K562 (cell line): ENCODE results near the gene IGF2BP3. TPM values are rescaled to one million over a fixed set of nuclear protein-coding genes. Genes with fewer than 3 reads are reported as not detected.
A peak's percentile ranks its signal among the peaks of the same experiment; 100 is the strongest.

ENCODE experiments used
- ATAC-seq: fragments of 200-7000 bp; cut with Tn5 transposase; 3 replicates; pipeline ENCODE4 v1.9.1; 2020; ENCODE audit warnings: moderate library complexity
- BruUV-seq: library from RNA; stranded (reverse); fragments of 400-500 nt; replicated peaks from 2 replicates; lab custom pipeline; 2021; lab: Mats Ljungman, UMichigan
- CTCF ChIA-PET: fragments of 300-600 bp; formaldehyde crosslinking; extraction: SDS; loops from one replicate; lab custom pipeline; 2021; ENCODE audit warnings: low intra/inter-chr PET ratio; lab: Yijun Ruan, JAX
- POLR2A ChIA-PET: fragments of 300-600, 350-650 bp; sonication (Branson Sonifier 250); formaldehyde crosslinking; extraction: SDS; loops from one replicate; lab custom pipeline; 2021; ENCODE audit warnings: antibody characterized with exemption, inconsistent platforms; lab: Yijun Ruan, JAX
- DNase-seq, 4 experiments: peaks; one replicate each; pipeline versions ENCODE4 v3.0.0 to v3.0.0-alpha.2; 2011 to 2018; ENCODE audit warnings: low spot score in 3 of 4, mixed read lengths in 3 of 4; ENCODE audit errors: extremely low read depth in 1 of 4
- FAIRE-seq: peaks from 2 replicates; lab custom pipeline; 2011; peaks lifted over from hg19 to GRCh38; lab: Jason Lieb, UNC
- H2AFZ ChIP-seq: 2 replicates; pipeline ENCODE4 v1.6.0; 2011; ENCODE audit warnings: low read depth, low read length, control low read depth, inconsistent platforms
- H3K27ac ChIP-seq: fragments of 200-600 bp; 3 replicates; pipeline ENCODE4 v1.8.0; 2011; ENCODE audit warnings: low read depth, mild to moderate bottlenecking, control low read depth, inconsistent platforms, low read length, moderate library complexity, mixed read lengths; ENCODE audit errors: extremely low read depth
- H3K27me3 ChIP-seq, 2 experiments: fragments of 300-600 bp in 1 of 2; 2 replicates in 1 of 2; 3 replicates in 1 of 2; pipeline versions ENCODE4 v1.6.0 to v1.8.0; 2011; ENCODE audit warnings: inconsistent platforms in 2 of 2, low read length in 2 of 2, mild to moderate bottlenecking in 1 of 2, mixed read lengths in 1 of 2, moderate library complexity in 1 of 2; ENCODE audit not compliant: control insufficient read depth in 2 of 2, insufficient read depth in 2 of 2
- H3K36me3 ChIP-seq: fragments of 300-600 bp; 3 replicates; pipeline ENCODE4 v1.8.0; 2011; ENCODE audit warnings: mild to moderate bottlenecking, low read length, inconsistent platforms; ENCODE audit not compliant: control insufficient read depth, insufficient read depth
- H3K4me1 ChIP-seq, 2 experiments: fragments of 200-600 bp in 1 of 2; replicated peaks in 1 of 2; 2 replicates in 1 of 2; 3 replicates in 1 of 2; pipeline versions ENCODE4 v1.5.1 to v1.8.0; 2011; ENCODE audit warnings: inconsistent platforms in 2 of 2, low read length in 2 of 2, mild to moderate bottlenecking in 1 of 2, mixed read lengths in 1 of 2, moderate library complexity in 1 of 2; ENCODE audit not compliant: control insufficient read depth in 2 of 2, insufficient read depth in 2 of 2
- H3K4me2 ChIP-seq: 2 replicates; pipeline ENCODE4 v1.6.1; 2011; ENCODE audit warnings: low read length, control low read depth, inconsistent platforms, mixed read lengths; ENCODE audit not compliant: insufficient read depth
- H3K4me3 ChIP-seq: fragments of 200-600 bp; sonication (generic), shearing (Covaris generic); 2 replicates; pipeline ENCODE4 v1.5.1; 2016; ENCODE audit warnings: control low read depth, inconsistent platforms
- H3K79me2 ChIP-seq: fragments of 200-600 bp; 3 replicates; pipeline ENCODE4 v1.8.0; 2011; ENCODE audit warnings: low read length, inconsistent platforms; ENCODE audit not compliant: control insufficient read depth, insufficient read depth
- H3K9ac ChIP-seq, 2 experiments: 2 replicates each; pipeline versions ENCODE4 v1.6.0 to v1.6.1; 2011; ENCODE audit warnings: low read depth in 2 of 2, low read length in 2 of 2, control low read depth in 1 of 2, inconsistent platforms in 1 of 2, mild to moderate bottlenecking in 1 of 2, mixed read lengths in 1 of 2; ENCODE audit not compliant: insufficient read depth in 1 of 2
- H3K9me1 ChIP-seq: one replicate; pipeline ENCODE4 v1.6.0; 2011; ENCODE audit warnings: inconsistent platforms, mild to moderate bottlenecking, low read length, moderate library complexity; ENCODE audit not compliant: control insufficient read depth, insufficient read depth
- H3K9me3 ChIP-seq: replicated peaks from 2 replicates; pipeline ENCODE4 v1.5.1; 2011; ENCODE audit warnings: low read depth, low read length, inconsistent platforms; ENCODE audit not compliant: control insufficient read depth, insufficient read depth
- H4K20me1 ChIP-seq: replicated peaks from 2 replicates; pipeline ENCODE4 v1.6.1; 2011; ENCODE audit warnings: low read length, inconsistent platforms, mixed read lengths; ENCODE audit not compliant: control insufficient read depth, insufficient read depth
- HMBOX1 ChIP-seq: sonication (generic); IDR thresholded peaks from 2 replicates; pipeline ENCODE4 v1.6.1; 2016
- HOXB6 ChIP-seq: fragments of 250-450 bp; sonication (Bioruptor Pico); IDR thresholded peaks from 2 replicates; pipeline ENCODE4 v1.5.1; 2022; ENCODE audit warnings: mild to moderate bottlenecking, borderline replicate concordance
- REST ChIP-seq, 2 experiments: fragments of 450-650 bp; formaldehyde crosslinking in 1 of 2; IDR thresholded peaks; 2 replicates each; pipeline versions ENCODE4 v1.4.0 to v1.6.1; 2014 to 2020; ENCODE audit warnings: mild to moderate bottlenecking in 2 of 2, borderline replicate concordance in 1 of 2, low read depth in 1 of 2
- ZNF282 ChIP-seq: sonication (generic); formaldehyde crosslinking; IDR thresholded peaks from 2 replicates; pipeline ENCODE4 v1.8.1; 2023; ENCODE audit warnings: missing genetic modification reagents
- WGBS: fragments of 100-300 bp; shearing (Covaris generic); methylation state at CpG from one replicate; pipeline ENCODE4 v1.1.6; 2016; ENCODE audit warnings: low coverage, mixed read lengths; ENCODE audit not compliant: insufficient coverage; ENCODE audit errors: missing lambda C conversion rate; 5-methylcytosine and 5-hydroxymethylcytosine counted together
- in situ Hi-C: fragments of 300-500 bp; cut with MboI; formaldehyde crosslinking; loops from 4 replicates; pipeline ENCODE4 v1.15.0; 2018; ENCODE audit warnings: inconsistent platforms, mixed read lengths
- intact Hi-C: fragments of 100-400 bp; cut with micrococcal nuclease; formaldehyde crosslinking; loops from 2 replicates; pipeline ENCODE4 v1.14.2; 2022
- polyA plus RNA-seq, 8 experiments: library from polyadenylated mRNA; depleted of rRNA in 4 of 8; stranded (reverse) in 5 of 8; unstranded in 3 of 8; fragments of >200 nt; fragmentation: Nextera tagmentation in 2 of 8; fragmentation: Illumina TruSeq in 1 of 8; extraction: Ambion mirVana in 2 of 8; extraction: Trizol in 1 of 8; gene quantifications; 2 replicates each; pipeline versions ENCODE4 v1.2.1 to v1.2.3, GENCODE V29; 2011 to 2014; ENCODE audit warnings: inconsistent platforms in 1 of 8, missing spikeins in 1 of 8
- total RNA-seq, 7 experiments: library from RNA; depleted of rRNA in 6 of 7; stranded (reverse); fragments of >200 nt in 6 of 7; fragmentation: Illumina TruSeq in 2 of 7; extraction: Trizol in 2 of 7; gene quantifications; 2 replicates each; pipeline versions ENCODE4 v1.2.1 to v1.2.3, GENCODE V29; 2011 to 2021; ENCODE audit warnings: low replicate concordance in 1 of 7

The IGF2BP3 gene
- total and polyA plus RNA-seq, 9 of the 15 experiments (the other 6 are each of a cell fraction or from before 2014, with no cell fraction given): 8.4 to 88.1 (median 61.2) TPM

GRCh38 chr7:23358152-23358674 lies 112.1 kb downstream of the IGF2BP3 start:
- no peaks in the 10 kb centered on the region for H3K9me1 ChIP-seq
- no TSS peak for BruUV-seq
- 0 out of 4 replicates have a peak overlapping the region, but pooled peaks of 1 of the 2 experiments have one; percentile 3 for H3K9ac ChIP-seq
- peaks cover 51% of the 10 kb centered on the region; the same call in 2 of the 3 replicates for H3K36me3 ChIP-seq
- ChIA-PET POLR2A (interaction anchor here (0.6 to 1.5 kb wide), 8 partner anchors 9 to 584 kb away, joined by 3 to 7 read pairs (median 3); no protein-coding TSS in a partner anchor), CTCF (interaction anchor here (2.7 kb wide), 1 partner anchor 187 kb away, joined by 25 read pairs; no protein-coding TSS in a partner anchor)
- FAIRE-seq: no peak
- in situ Hi-C loops: no loop called here
- H4K20me1 ChIP-seq: no peaks in the 10 kb centered on the region
- no peak for DNase-seq
- 71% methylated on average over 2 of the region's 2 CpGs for WGBS
- ATAC-seq: peak; percentile 66
- no peak overlapping the region for H3K4me3 ChIP-seq
- H3K27me3 ChIP-seq: no peaks in the 10 kb centered on the region
- H3K9me3 ChIP-seq: no peaks in the 10 kb centered on the region
- intact Hi-C loops: loop anchor here (5.0 to 10.0 kb wide), 3 partner anchors 74 to 347 kb away; partner anchors contain the start of gene IGF2BP3
- peak overlapping the region; percentile 42; the same call in 2 of the 3 replicates for H3K27ac ChIP-seq
- no peak overlapping the region for H2AFZ ChIP-seq
- peaks cover 0 to 8% of the 10 kb centered on the region in 2 experiments; a peak in 2 of 5 replicates for H3K4me1 ChIP-seq
- TF ChIP-seq HMBOX1 (peak; percentile 6; the same call in 1 of the 2 replicates), ZNF282 (no peak), REST (IDR thresholded peaks at IDR 0.05; ENCODE audit: borderline replicate concordance) (peak; percentile 53), REST (CRISPR knock-in tag; IDR thresholded peaks at IDR 0.05; ENCODE audit: low read depth) (no peak), HOXB6 (CRISPR knock-in tag) (no peak)
- TF ChIP-seq, all 486 proteins: peak for 2
- peaks cover 17% of the 10 kb centered on the region; the same call in 1 of the 3 replicates for H3K79me2 ChIP-seq
- H3K4me2 ChIP-seq: no peak overlapping the region
